K562 (cell line): ENCODE data around the gene CREB3L2. TPM values are rescaled to one million over a fixed set of nuclear protein-coding genes. Genes with fewer than 3 reads are reported as not detected.

ENCODE experiments used
- ATAC-seq: fragments of 200-7000 bp; cut with Tn5 transposase; 3 replicates; pipeline ENCODE4 v1.9.1; 2020; ENCODE audit warnings: moderate library complexity
- BruUV-seq: library from RNA; stranded (reverse); fragments of 400-500 nt; replicated peaks from 2 replicates; lab custom pipeline; 2021; lab: Mats Ljungman, UMichigan
- CTCF ChIA-PET: fragments of 300-600 bp; formaldehyde crosslinking; extraction: SDS; loops from one replicate; lab custom pipeline; 2021; ENCODE audit warnings: low intra/inter-chr PET ratio; lab: Yijun Ruan, JAX
- POLR2A ChIA-PET: fragments of 300-600, 350-650 bp; sonication (Branson Sonifier 250); formaldehyde crosslinking; extraction: SDS; loops from one replicate; lab custom pipeline; 2021; ENCODE audit warnings: antibody characterized with exemption, inconsistent platforms; lab: Yijun Ruan, JAX
- DNase-seq, 4 experiments: peaks; one replicate each; pipeline versions ENCODE4 v3.0.0 to v3.0.0-alpha.2; 2011 to 2018; ENCODE audit warnings: low spot score in 3 of 4, mixed read lengths in 3 of 4; ENCODE audit errors: extremely low read depth in 1 of 4
- FAIRE-seq: peaks from 2 replicates; lab custom pipeline; 2011; peaks lifted over from hg19 to GRCh38; lab: Jason Lieb, UNC
- H2AFZ ChIP-seq: 2 replicates; pipeline ENCODE4 v1.6.0; 2011; ENCODE audit warnings: low read depth, low read length, control low read depth, inconsistent platforms
- H3K27ac ChIP-seq: fragments of 200-600 bp; 3 replicates; pipeline ENCODE4 v1.8.0; 2011; ENCODE audit warnings: low read depth, mild to moderate bottlenecking, control low read depth, inconsistent platforms, low read length, moderate library complexity, mixed read lengths; ENCODE audit errors: extremely low read depth
- H3K27me3 ChIP-seq, 2 experiments: fragments of 300-600 bp in 1 of 2; 2 replicates in 1 of 2; 3 replicates in 1 of 2; pipeline versions ENCODE4 v1.6.0 to v1.8.0; 2011; ENCODE audit warnings: inconsistent platforms in 2 of 2, low read length in 2 of 2, mild to moderate bottlenecking in 1 of 2, mixed read lengths in 1 of 2, moderate library complexity in 1 of 2; ENCODE audit not compliant: control insufficient read depth in 2 of 2, insufficient read depth in 2 of 2
- H3K36me3 ChIP-seq: fragments of 300-600 bp; 3 replicates; pipeline ENCODE4 v1.8.0; 2011; ENCODE audit warnings: mild to moderate bottlenecking, low read length, inconsistent platforms; ENCODE audit not compliant: control insufficient read depth, insufficient read depth
- H3K4me1 ChIP-seq, 2 experiments: fragments of 200-600 bp in 1 of 2; replicated peaks in 1 of 2; 2 replicates in 1 of 2; 3 replicates in 1 of 2; pipeline versions ENCODE4 v1.5.1 to v1.8.0; 2011; ENCODE audit warnings: inconsistent platforms in 2 of 2, low read length in 2 of 2, mild to moderate bottlenecking in 1 of 2, mixed read lengths in 1 of 2, moderate library complexity in 1 of 2; ENCODE audit not compliant: control insufficient read depth in 2 of 2, insufficient read depth in 2 of 2
- H3K4me2 ChIP-seq: 2 replicates; pipeline ENCODE4 v1.6.1; 2011; ENCODE audit warnings: low read length, control low read depth, inconsistent platforms, mixed read lengths; ENCODE audit not compliant: insufficient read depth
- H3K4me3 ChIP-seq: fragments of 200-600 bp; sonication (generic), shearing (Covaris generic); 2 replicates; pipeline ENCODE4 v1.5.1; 2016; ENCODE audit warnings: control low read depth, inconsistent platforms
- H3K79me2 ChIP-seq: fragments of 200-600 bp; 3 replicates; pipeline ENCODE4 v1.8.0; 2011; ENCODE audit warnings: low read length, inconsistent platforms; ENCODE audit not compliant: control insufficient read depth, insufficient read depth
- H3K9ac ChIP-seq, 2 experiments: 2 replicates each; pipeline versions ENCODE4 v1.6.0 to v1.6.1; 2011; ENCODE audit warnings: low read depth in 2 of 2, low read length in 2 of 2, control low read depth in 1 of 2, inconsistent platforms in 1 of 2, mild to moderate bottlenecking in 1 of 2, mixed read lengths in 1 of 2; ENCODE audit not compliant: insufficient read depth in 1 of 2
- H3K9me1 ChIP-seq: one replicate; pipeline ENCODE4 v1.6.0; 2011; ENCODE audit warnings: inconsistent platforms, mild to moderate bottlenecking, low read length, moderate library complexity; ENCODE audit not compliant: control insufficient read depth, insufficient read depth
- H3K9me3 ChIP-seq: replicated peaks from 2 replicates; pipeline ENCODE4 v1.5.1; 2011; ENCODE audit warnings: low read depth, low read length, inconsistent platforms; ENCODE audit not compliant: control insufficient read depth, insufficient read depth
- H4K20me1 ChIP-seq: replicated peaks from 2 replicates; pipeline ENCODE4 v1.6.1; 2011; ENCODE audit warnings: low read length, inconsistent platforms, mixed read lengths; ENCODE audit not compliant: control insufficient read depth, insufficient read depth
- CXXC5 ChIP-seq: fragments of 250-450 bp; sonication (Bioruptor Pico); IDR thresholded peaks from 2 replicates; pipeline ENCODE4 v1.8.0; 2022; ENCODE audit warnings: inconsistent platforms, mild to moderate bottlenecking, moderate library complexity
- ERF ChIP-seq: fragments of 450-650 bp; formaldehyde crosslinking; IDR thresholded peaks from 2 replicates; pipeline ENCODE4 v1.4.0; 2020; ENCODE audit warnings: mild to moderate bottlenecking, mixed read lengths
- FOSL1 ChIP-seq: fragments of 200-800 bp; sonication (Bioruptor generic); conservative IDR thresholded peaks from 2 replicates; pipeline ENCODE4 v1.6.1; 2016; ENCODE audit warnings: missing genetic modification characterization, missing compliant biosample characterization
- NCOR1 ChIP-seq: fragments of 450-650 bp; IDR thresholded peaks from 2 replicates; pipeline ENCODE4 v1.6.1; 2016; ENCODE audit warnings: mild to moderate bottlenecking, moderate library complexity
- PRDM10 ChIP-seq: fragments of 450-650 bp; IDR thresholded peaks from 2 replicates; pipeline ENCODE4 v1.6.1; 2018; ENCODE audit not compliant: partially characterized antibody
- RCOR1 ChIP-seq, 2 experiments: IDR thresholded peaks; 2 replicates each; pipeline ENCODE4 v1.6.1; 2012; ENCODE audit warnings: low read depth in 2 of 2, low read length in 2 of 2, borderline replicate concordance in 1 of 2, improper control_type of control experiment in 1 of 2
- SMARCA4 ChIP-seq: fragments of 450-650 bp; IDR thresholded peaks from 2 replicates; pipeline ENCODE4 v1.6.1; 2016
- TBL1XR1 ChIP-seq, 2 experiments: IDR thresholded peaks; 2 replicates each; pipeline ENCODE4 v1.6.1; 2012; ENCODE audit warnings: improper control_type of control experiment in 2 of 2, low read length in 2 of 2, mild to moderate bottlenecking in 1 of 2
- ZKSCAN8 ChIP-seq: fragments of 200-800 bp; sonication (Bioruptor generic); IDR thresholded peaks from 2 replicates; pipeline ENCODE4 v1.6.1; 2016; ENCODE audit warnings: missing genetic modification characterization, missing compliant biosample characterization
- WGBS: fragments of 100-300 bp; shearing (Covaris generic); methylation state at CpG from one replicate; pipeline ENCODE4 v1.1.6; 2016; ENCODE audit warnings: low coverage, mixed read lengths; ENCODE audit not compliant: insufficient coverage; ENCODE audit errors: missing lambda C conversion rate; 5-methylcytosine and 5-hydroxymethylcytosine counted together
- in situ Hi-C: fragments of 300-500 bp; cut with MboI; formaldehyde crosslinking; loops from 4 replicates; pipeline ENCODE4 v1.15.0; 2018; ENCODE audit warnings: inconsistent platforms, mixed read lengths
- intact Hi-C: fragments of 100-400 bp; cut with micrococcal nuclease; formaldehyde crosslinking; loops from 2 replicates; pipeline ENCODE4 v1.14.2; 2022
- polyA plus RNA-seq, 8 experiments: library from polyadenylated mRNA; depleted of rRNA in 4 of 8; stranded (reverse) in 5 of 8; unstranded in 3 of 8; fragments of >200 nt; fragmentation: Nextera tagmentation in 2 of 8; fragmentation: Illumina TruSeq in 1 of 8; extraction: Ambion mirVana in 2 of 8; extraction: Trizol in 1 of 8; gene quantifications; 2 replicates each; pipeline versions ENCODE4 v1.2.1 to v1.2.3, GENCODE V29; 2011 to 2014; ENCODE audit warnings: inconsistent platforms in 1 of 8, missing spikeins in 1 of 8
- total RNA-seq, 7 experiments: library from RNA; depleted of rRNA in 6 of 7; stranded (reverse); fragments of >200 nt in 6 of 7; fragmentation: Illumina TruSeq in 2 of 7; extraction: Trizol in 2 of 7; gene quantifications; 2 replicates each; pipeline versions ENCODE4 v1.2.1 to v1.2.3, GENCODE V29; 2011 to 2021; ENCODE audit warnings: low replicate concordance in 1 of 7
- TF ChIP-seq, protein P1 (sequence below): IDR thresholded peaks from 2 replicates; pipeline ENCODE4 v1.6.1; 2012; ENCODE audit warnings: low read depth, low read length, improper control_type of control experiment, borderline replicate concordance
- TF ChIP-seq, protein P2 (sequence below), 3 experiments: fragments of 200-800 bp in 1 of 3; fragments of 250-450 bp in 1 of 3; fragments of 450-650 bp in 1 of 3; sonication (Bioruptor Pico) in 1 of 3; sonication (Bioruptor generic) in 1 of 3; formaldehyde crosslinking in 1 of 3; IDR thresholded peaks; 2 replicates each; pipeline versions ENCODE4 v1.6.1 to v1.8.0; 2016 to 2022; ENCODE audit warnings: mild to moderate bottlenecking in 2 of 3, missing genetic modification characterization in 2 of 3, missing compliant biosample characterization in 1 of 3, moderate library complexity in 1 of 3

CREB3L2 gene
- total and polyA plus RNA-seq, 9 of the 15 experiments (the other 6 are each of a cell fraction or from before 2014, with no cell fraction given), result 7.1 to 45.6 (median 15.8) TPM

DNA sequence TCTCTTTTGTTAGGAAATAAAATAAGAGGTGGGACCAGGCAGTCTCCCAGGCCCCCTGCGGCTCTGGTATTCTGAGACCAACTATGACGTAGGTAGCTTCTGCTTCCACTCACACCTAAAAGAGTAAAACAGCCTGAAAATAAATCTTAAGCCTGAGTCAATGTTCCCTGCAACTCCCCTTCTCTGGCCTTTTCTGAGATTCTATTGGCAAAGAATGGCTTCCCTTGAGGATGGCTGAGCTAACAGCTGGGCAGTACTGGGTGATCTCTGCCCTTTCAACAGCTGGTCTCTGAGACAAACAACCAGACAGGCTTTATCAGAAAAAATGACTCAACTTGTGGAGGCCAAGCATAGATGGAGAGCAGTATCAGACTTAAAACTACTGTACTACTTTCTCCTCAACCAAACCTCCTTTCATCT, 58.7 kb downstream of the CREB3L2 start:
- Histone ChIP-seq H3K9ac (peak overlapping the region in 1 of 2 experiments; percentile 24; a peak in 1 of 4 replicates), H3K9me1 (no peaks in the 10 kb centered on the region), H3K27me3 (no peaks in the 10 kb centered on the region), H2AFZ (no peak overlapping the region), H3K4me2 (peak overlapping the region; percentile 41; the same call in 1 of the 2 replicates), H3K9me3 (no peaks in the 10 kb centered on the region), H3K79me2 (peaks cover 74% of the 10 kb centered on the region), H3K4me1 (peaks cover 7 to 51% of the 10 kb centered on the region in 2 experiments), H4K20me1 (no peaks in the 10 kb centered on the region), H3K36me3 (peaks cover 5% of the 10 kb centered on the region; the same call in 2 of the 3 replicates), H3K27ac (peak overlapping the region; percentile 52; the same call in 2 of the 3 replicates), H3K4me3 (no peak overlapping the region)
- BruUV-seq, result no TSS peak
- peak; percentile 61 for ATAC-seq
- DNase-seq, result peak; percentile 49 to 82 (median 58)
- FAIRE-seq, result peak; percentile 68
- CTCF ChIA-PET, result no interaction called here
- POLR2A ChIA-PET, result interaction anchor here (0.8 to 2.4 kb wide), 7 partner anchors 8 to 554 kb away, joined by 3 to 7 read pairs (median 3); no protein-coding TSS in a partner anchor
- 52% methylated on average over 2 of the region's 2 CpGs for WGBS
- in situ Hi-C loops, result no loop called here
- intact Hi-C loops, result no loop called here
- TF ChIP-seq, protein P1, sequence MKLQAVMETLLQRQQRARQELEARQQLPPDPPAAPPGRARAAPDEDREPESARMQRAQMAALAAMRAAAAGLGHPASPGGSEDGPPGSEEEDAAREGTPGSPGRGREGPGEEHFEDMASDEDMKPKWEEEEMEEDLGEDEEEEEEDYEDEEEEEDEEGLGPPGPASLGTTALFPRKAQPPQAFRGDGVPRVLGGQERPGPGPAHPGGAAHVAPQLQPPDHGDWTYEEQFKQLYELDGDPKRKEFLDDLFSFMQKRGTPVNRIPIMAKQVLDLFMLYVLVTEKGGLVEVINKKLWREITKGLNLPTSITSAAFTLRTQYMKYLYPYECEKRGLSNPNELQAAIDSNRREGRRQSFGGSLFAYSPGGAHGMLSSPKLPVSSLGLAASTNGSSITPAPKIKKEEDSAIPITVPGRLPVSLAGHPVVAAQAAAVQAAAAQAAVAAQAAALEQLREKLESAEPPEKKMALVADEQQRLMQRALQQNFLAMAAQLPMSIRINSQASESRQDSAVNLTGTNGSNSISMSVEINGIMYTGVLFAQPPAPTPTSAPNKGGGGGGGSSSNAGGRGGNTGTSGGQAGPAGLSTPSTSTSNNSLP, result peak; percentile 20; the same call in 1 of the 2 replicates
- TF ChIP-seq ERF (CRISPR knock-in tag) (no peak), ZKSCAN8 (CRISPR knock-in tag) (0 out of 2 replicates have a peak, but pooled peaks have one; percentile 62), FOSL1 (tag) (peak; percentile 83), TBL1XR1 (IDR thresholded peaks at IDR 0.05; ENCODE audit: low read length in 2 of 2) (peak in 1 of 2 experiments; percentile 70; a peak in 2 of 4 replicates), SMARCA4 (peak; percentile 73), RCOR1 (IDR thresholded peaks at IDR 0.05; ENCODE audit: borderline replicate concordance in 1 of 2, low read depth in 2 of 2, low read length in 2 of 2) (peak in 1 of 2 experiments; percentile 66; a peak in 1 of 4 replicates), CXXC5 (CRISPR knock-in tag) (peak; percentile 52; the same call in 1 of the 2 replicates), NCOR1 (peak; percentile 78), PRDM10 (peak; percentile 21)
- TF ChIP-seq, protein P2, sequence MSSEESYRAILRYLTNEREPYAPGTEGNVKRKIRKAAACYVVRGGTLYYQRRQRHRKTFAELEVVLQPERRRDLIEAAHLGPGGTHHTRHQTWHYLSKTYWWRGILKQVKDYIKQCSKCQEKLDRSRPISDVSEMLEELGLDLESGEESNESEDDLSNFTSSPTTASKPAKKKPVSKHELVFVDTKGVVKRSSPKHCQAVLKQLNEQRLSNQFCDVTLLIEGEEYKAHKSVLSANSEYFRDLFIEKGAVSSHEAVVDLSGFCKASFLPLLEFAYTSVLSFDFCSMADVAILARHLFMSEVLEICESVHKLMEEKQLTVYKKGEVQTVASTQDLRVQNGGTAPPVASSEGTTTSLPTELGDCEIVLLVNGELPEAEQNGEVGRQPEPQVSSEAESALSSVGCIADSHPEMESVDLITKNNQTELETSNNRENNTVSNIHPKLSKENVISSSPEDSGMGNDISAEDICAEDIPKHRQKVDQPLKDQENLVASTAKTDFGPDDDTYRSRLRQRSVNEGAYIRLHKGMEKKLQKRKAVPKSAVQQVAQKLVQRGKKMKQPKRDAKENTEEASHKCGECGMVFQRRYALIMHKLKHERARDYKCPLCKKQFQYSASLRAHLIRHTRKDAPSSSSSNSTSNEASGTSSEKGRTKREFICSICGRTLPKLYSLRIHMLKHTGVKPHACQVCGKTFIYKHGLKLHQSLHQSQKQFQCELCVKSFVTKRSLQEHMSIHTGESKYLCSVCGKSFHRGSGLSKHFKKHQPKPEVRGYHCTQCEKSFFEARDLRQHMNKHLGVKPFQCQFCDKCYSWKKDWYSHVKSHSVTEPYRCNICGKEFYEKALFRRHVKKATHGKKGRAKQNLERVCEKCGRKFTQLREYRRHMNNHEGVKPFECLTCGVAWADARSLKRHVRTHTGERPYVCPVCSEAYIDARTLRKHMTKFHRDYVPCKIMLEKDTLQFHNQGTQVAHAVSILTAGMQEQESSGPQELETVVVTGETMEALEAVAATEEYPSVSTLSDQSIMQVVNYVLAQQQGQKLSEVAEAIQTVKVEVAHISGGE (CRISPR knock-in tag; IDR thresholded peaks at IDR 0.05), result no peak
